ENCODE data around the gene SARDH.
A peak's percentile ranks its signal among the peaks of the same experiment; 100 is the strongest.

Gene SARDH

DNA sequence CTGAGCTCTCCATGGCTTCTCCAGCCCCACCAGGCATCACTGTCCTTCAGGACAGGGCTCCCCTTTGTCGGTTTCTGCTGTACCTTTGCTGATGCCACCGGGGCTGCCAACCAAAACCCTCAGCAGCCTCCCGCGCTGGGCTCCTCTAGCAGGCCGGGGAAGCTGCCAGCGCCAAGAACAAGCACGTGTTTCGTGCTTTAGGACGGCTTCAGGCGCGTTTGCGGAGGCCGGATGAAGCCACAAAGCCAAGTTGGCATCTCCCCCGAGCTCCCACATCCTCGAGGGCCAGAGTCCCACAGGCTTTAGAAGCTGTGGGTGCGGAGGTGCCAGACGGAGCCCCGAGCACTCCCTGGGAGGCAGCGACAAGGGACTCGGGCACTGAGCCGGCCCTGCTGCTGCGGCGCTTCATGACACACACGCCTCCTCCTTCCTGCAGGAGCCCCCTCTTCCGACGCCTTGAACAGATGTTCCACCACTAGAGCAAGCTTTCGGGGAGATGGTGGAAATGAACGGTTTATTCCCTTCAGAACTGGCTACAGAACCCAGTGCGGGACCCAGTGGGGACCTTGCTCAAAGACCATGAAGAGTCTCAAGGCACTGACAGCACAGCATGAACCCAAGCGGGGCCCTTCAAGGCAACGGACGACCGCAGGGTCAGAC is 36.7 kb downstream of the SARDH start:
- no peak for DNase-seq

DNA sequence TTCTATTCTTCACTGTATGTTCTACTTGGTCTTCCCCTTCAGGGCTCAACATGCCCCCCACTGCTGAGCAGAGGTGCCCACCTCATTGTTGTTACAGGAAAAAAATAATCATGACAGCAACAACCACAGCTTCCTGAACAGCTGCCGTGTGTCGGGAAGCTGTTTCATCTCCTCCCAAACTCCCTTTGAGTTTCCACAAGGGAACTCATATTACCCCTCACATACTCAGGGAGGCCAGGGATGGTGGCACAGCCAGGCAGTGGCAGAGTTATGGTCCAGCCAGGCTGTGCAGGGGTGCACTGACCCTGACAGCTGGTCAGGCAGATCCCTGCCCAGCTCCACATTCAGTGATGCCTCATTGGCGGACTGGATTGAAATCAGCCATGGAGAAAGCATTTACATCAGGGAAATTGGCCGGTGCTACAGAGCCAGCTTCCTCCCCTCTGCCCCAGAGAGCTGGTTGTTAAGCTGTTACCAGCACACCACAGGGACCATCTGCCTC is 37.3 kb downstream of the SARDH start:
- no peak for DNase-seq

DNA sequence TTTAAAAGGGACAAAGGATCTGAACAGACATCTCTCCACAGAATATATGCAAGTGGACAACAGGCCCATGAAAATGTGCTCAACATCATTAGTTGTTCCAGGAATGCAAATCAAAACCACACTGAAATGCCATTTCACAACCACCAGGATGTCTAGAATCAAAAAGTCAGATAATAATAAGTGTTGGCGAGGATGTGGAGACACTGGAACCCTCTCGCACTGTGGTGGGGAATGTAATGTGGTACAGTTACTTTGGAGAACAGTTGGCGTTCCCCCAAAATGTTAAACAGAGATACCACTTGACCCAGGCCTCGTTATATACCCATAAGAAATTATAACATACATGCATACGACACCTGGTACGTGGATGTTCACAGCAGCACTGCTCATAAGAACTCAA is 38.6 kb downstream of the SARDH start:
- no peak for DNase-seq

DNA sequence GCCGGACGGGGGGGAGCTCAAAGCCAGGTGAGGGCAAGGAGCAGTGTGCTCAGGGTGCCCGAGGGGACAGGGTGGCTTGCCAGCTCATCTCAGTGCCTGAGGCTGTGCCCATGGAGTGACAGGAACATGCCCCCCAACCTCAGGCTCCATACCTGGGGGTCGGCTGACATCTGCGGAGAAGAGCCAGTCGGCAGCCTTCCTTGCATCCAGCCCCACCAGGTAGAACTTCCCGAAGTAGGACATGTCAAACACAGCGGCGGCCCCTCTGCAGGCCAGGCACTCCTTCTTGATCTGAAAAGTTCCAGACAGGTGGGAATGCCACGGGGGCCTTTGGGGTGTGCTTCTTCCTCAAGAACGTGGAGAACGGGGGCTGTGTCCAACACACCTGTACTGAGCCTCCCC is 42.1 kb downstream of the SARDH start:
- no peak for DNase-seq

DNA sequence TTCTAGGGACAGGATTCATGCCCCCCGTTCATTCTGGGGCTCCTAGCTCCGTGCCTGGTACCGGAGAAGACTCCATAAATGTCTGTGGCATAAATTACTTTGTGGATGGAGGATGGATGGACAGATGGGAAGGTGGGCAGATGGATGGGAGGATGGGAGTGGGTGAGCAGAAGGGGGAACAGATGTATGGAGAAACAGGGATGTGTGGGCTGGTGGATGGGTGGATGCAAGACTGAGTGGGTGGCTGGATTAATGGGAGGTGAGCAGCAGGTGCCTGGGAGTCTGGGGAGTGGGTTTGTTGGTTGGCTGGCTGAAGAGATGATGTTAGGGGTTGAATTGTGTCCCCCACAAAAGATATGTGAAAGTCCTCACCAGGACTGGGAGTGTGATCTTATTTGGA is 43.5 kb downstream of the SARDH start:
- no peak for DNase-seq

DNA sequence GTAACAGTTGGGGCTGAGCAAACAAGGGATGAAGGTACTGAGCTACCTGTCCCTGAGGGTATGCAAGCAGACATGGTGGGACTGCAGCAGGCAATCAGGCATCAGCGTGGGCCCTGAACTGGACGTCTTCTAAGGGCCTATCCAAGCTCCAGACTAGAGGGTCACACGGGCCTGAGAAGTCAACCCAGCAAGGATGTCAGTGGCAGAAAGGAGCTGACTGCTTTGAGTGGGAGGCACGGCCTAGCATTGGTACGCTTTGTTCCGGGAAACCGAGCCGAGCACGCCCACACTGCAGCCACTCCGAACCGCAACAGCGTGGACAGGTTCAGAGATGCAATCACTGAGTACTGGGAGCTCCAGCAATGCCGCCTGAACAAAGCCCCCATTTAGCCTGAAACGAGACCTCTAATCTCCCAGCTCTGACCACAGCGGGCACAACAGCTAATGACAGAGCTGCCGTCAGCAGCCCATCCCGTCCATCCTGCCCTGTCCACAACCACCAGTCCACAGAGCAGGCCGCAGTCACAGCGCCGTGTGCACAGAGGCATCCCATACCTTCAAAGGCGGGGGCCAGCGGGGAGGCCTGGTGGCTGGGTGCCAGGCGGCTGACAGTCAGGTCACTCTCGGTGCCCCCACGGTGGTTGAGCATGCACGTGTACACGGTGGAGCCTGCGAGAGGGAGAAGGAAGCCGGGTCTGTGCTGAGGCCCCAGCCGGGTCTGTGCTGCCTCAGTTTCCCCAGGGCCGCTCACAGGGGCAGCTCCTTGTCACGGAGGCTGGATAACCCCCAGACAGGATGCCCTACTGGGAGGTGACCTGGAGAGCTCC is 44.2 kb downstream of the SARDH start:
- DNase-seq = no peak

DNA sequence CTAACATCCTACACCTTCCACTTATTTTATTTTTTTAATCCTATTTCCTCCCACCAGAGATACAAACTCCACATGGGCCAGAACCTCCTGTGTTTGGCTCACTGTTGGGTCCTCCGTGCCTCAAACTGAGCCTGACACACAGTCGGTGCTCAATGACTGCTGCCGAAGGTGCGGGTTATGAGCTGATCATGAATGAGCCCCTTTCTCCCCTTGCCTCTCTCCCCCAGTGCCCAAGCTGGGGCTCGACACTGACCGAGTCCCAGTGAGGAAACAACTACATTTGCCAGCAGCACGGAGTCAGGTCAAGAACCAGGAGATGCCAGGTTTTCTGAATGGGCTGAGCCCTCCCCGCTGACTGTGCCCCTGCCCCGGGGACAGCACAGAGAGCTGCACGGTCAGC is 45.0 kb downstream of the SARDH start:
- no peak for DNase-seq

DNA sequence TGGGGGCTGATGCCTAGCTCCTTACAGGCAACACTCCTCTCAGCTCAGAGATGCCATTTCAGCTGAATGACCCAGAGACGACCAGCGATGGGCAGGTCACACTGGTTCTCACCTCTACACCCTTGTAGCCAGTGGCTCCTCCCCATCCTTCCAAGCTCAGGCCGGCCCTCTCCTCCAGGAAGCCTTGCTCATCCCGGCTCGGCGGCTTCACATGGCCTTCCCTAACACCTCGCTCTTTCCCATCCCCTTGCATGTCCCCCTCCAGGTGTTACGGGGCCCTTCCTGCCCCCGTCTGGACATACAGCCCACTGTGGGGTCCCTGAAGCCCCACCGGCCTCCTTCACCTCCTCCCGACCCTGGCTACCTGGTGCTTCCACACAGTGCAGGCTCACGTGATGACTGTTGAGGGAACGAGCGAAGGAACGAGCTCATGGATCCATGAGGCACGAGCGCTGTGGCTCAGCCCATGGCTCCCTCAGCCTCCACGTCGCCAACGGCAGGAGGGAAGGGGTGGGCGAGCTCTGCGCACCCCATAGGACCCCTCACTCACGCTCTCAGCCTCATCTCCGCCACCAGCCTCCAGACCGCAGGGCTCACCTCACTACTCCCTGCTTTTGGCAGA is 45.7 kb downstream of the SARDH start:
- DNase-seq = no peak

DNA sequence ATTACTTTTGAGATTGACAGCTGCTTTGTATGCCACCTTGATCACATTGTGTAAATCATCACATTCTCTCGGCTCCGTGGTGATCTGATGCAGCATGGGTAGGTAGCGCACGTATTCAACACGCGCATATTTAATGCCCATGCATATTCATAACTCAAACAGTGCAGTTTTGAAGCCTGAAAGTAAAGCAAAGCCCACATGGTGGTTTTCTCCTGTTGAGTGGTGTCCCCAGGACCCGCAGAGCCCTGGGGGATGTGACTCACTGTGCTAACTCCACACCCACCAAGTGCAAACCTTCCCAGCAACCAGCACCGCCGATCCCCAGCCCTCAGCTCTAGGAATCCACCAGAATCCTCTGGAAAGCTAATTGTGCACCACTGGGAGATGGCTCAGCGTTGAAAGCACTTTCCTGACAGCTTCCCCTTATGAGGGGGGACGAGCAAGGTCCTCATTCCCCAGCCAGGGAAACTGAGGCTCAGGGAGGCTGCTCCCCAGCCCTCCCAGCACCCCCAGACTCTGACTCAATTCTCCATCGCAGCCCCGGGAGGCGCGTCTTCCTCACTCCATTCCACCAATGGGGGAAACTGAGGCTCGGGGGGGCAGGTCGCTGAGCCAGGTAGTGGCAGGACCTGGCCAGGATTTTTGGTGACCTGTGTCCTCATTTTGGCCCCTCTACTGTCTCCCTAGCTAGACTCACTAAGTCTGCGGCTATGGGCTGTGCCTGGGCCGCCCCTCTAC is 46.4 kb downstream of the SARDH start:
- no peak for DNase-seq

DNA sequence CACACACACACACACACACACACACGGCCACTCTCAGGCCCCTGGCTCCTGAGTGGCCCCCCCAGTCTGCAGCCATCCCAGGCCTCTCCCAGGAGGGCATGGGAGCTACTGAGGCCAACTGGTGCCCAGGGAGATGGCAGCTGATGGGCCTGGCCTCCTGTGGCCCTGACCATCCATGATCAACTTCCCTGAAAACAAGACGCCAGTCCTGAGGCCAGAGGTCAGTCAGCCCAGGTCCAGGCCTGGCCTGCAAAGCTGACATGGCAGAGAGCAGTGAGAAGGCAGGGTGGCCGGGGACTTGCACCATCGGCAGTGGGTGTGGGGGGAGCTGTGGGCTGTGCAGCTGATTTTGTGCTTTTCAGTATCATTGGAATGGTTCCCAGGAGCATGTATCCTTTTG is 47.0 kb downstream of the SARDH start:
- DNase-seq = no peak

DNA sequence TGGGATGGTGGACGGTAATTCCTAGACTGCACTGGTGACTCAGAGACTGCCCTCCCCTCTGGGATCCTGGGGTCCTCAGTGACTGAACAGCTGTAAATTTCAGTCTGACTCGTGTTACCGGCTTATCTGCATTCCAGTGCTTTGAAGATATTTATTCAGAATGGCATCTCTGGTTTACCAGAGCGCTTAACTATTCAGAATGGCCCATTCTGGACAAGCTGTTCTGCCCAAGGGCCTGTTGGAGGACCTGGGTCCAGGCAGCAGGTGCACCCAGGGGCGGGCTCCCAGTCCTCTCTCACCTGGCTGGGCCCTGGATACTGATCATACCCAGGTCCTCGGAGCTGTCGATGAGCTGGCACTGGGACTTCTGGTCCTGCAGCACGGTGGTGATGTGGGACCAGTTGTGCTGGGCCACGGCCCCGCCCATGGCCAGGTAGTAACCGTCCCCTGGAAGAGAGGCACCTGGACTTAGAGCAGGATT is 48.0 kb downstream of the SARDH start:
- DNase-seq = no peak

DNA sequence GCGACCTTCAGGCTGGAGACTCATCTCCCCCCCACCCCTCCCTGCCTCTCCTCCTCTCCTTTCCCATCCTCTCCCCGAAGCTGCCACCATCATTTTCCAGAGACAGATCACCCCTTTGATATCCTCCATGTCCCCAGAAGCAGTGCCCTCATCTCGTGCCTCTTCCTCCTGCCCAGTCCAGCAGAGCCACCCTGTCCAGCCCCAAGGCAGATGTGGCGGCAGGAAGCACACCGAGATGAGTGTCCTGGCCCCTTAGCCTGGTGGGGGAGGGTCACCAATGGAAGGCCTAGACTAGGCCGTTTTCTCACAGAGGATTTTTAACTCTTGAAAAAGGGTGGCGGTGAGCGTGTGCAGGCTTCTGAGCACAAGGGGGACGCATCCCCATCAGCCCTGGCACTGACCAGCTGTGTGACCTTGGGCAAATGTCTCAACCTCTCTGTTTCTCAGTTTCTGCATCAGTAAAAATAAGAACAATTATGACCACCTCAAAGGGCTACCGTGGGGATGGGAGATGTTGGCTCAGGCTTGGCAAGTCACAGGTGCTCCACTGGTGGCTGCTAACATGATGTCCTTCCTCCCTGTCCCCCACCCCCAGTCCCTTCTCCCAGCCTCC is 48.9 kb downstream of the SARDH start:
- no peak for DNase-seq

DNA sequence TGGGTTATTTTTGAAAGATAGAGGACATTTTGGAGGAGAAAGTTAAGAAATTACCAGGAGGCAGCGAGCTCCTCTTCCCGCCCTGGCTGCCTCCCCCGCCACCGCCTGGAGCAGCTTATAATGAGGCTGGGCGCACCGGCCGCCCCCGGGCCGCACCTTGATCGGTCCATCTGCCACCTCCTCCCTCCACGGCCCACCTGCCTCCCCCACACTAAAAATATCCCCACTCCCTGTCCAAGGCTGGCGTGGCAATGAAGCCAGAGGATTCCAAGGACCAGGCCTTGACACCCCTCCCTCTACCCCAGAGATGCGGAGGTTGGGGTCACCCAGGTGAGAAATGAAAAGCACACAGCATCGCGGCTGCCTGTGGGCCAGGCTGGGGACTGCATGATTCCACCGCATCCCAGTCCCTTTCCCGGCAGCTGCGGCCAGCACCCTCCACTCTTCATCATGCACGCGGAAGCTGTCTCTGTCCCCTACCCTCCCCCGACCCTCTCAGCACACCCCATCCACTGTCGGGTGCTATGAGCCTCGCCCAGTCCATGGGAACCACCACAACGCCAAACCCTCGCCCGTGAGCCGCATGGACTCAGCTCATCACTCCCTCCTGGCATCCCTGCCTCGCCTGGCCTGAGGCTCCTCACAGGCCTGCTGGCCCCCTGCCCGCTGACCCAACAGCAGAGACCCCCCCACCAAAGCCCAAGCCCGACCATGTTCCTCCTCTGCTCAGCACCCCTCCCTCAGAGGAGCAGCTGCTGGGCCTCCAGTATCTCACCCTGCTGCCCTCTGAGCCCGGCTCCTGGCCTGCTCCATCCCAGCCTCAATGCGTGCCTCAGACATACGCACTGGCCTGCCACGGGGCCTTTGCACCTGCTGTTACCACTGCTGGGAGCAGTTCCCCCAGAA is 50.0 kb downstream of the SARDH start:
- no peak for DNase-seq

DNA sequence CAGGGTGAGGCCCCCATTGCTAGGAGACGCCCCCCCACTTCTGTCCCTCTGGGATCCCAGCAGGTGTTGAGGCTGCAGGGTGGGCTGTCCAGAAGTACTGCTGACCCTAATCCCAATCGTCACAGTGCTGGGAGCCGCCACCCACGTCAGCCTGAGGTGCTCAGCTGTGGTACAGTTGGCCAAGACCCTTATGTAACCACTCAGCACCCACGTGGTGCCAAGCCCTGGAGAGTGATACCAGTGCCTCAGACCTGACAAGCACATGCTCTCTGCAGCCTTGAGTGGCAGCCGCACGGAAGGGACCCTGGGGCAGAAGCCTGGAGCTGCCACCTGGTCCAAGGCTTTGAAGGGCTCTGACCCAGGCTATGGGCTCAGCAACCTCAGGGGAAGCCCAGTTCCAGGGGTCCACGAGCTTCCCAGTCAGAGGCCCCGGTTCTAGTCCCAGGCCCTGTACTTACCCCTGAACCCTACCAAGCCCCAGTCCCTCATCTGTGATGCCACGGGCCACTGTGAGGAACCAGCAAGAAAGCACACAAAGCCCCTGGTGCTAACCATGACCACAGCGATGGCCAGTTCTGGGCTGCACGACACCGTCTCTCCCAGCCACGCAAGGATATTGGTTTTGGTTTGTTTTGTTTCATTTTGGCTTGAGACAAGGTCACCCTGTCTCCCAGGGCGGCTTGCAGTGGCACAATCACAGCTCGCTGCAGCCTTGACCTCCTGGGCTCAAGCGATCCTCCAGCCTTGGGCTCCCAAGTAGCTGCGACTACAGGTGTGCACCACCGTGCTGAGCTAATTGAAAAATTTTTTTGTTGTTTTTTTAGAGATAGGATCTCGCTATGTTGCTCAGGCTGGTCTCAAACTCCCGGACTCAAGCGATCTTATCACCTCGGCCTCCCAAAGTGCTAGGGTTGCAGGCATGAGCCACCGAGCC is 51.2 kb downstream of the SARDH start:
- peak; percentile 64 for DNase-seq

DNA sequence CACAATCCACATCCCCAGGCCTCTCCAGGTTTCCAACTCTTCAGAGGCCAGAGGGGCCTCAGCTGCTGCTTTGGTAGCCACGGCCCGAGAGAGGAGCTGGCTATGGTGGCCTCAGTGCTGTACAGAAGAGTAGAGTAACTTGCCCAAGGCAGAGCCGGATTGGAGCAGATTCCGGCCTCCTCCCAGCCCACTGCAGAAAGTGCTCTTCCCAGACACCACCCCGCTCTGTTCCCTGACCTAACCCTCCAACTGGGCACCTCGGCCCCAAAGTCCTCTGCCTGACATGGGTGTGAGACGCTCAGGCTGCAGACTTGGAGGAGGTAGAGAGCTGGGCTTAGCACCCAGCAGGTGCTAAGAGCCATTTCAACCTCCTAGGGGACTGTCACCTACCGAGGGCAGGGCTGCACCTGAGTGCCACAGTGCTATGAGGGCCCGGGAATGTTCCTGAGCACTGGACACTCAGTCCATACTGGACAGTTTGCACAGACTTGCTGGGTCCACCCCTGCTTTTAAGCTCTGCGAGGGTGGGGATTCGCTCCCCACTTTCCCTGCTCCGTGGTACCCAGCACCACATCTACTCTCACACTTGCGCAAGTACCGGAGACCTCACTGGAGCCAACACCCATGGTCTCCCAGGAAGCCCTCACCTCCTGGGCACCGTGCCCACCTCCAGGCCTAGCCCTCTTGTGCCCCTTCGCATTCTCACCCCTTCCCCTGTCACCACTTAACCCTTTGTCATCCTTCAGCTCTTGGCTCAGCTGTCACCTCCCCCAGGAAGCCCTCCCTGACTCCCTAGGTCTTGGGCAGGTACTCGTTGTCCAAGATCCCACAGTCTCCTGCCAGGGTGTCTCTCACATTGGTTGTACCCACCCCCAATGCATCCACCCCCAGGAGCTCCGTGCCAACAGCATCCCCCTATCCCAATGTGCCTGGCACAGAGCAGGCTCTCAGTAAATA is 52.2 kb downstream of the SARDH start:
- DNase-seq = no peak

DNA sequence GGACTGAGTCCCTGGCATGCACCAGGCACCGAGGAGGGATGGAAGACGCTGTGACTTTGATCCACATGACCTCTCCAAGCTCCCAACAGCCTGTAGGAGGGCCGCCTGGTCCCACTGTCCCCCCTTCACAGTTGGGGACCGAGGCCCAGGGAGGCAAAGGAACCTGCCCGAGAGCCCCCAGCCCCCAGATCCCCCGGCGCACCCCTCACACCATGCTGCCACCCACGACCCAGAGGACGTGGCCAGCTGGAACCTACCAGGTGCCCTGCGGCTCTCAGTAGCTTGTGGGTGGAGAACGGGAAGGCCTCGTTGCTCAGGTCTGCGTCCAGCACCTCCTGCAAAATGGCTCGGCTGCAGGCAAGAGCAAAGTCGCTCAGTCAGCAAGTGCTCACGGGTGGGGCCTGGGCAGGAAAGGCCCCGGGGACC is 53.2 kb downstream of the SARDH start:
- no peak for DNase-seq

DNA sequence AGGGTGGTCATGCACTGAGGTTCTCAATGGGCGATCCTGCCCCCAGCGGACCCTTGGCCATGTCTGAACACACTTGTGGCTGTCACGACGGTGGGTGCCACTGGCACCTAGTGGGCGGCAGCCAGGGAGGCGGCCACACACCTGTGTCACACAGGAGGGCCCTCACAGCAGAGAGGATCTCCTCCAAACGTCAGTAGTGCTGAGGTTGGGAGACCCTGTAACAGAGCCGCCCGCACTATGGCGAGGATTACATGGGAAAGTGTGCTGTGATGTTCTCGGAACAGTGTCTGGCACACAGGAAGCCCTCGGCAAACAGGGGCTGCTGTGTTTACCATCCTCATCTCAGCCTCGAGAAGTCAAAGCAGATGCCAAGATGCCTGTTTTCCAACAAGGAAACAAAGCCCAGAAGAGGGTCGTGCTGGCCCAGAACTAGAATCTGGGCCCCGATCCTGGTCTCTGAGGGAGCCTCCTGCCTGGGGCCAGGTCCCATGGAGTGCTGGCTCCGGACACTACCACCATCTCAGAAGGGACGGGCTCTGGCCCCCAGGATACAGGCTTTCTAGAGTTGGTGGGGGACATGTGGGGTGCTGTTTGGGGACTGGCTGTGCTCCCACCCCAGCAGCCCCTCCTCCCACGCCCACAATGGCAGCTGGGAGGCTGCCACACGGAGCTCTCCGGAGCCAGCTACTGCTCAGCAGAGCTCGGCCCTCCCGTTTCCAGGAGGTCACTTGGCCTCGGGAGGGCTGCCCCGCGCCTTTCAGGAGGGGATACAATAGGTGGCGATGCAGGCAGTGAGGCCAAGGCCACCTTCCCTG is 53.8 kb downstream of the SARDH start:
- no peak for DNase-seq

DNA sequence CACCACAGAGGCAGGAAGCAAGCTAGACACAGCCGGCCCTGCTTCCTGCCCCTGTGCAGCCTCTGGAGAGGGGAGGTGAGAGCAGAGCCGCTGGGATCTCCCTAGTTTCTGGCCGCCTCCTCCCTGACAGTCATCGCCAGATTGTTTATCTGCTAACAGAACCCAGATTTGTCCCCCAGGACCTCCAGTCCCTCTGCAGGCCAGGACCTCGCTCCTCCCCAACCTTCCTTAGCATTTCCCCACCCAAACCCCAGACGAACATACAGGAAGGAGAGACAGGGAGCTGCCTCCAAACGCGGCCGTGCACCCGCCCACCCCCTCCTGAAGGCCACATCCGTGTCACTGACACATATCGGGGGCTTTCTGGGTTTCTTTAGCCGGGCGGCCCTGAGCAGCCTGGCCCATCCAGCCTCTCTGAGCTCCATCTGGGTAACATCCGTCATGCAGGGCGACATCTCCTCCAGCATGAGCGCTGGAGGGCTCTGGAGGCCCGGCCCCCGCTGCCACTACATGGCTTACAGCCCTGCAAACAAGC is 54.5 kb downstream of the SARDH start:
- DNase-seq = no peak

All from NCI-H1092 treated with DMSO at 0.1 percent for 48 hours (cell line).